Pancreas (tissue), 10 donors: Measurements from ENCODE around the gene CDH13. TPM values are rescaled to one million over a fixed set of nuclear protein-coding genes. Genes with fewer than 3 reads are reported as not detected.

Experiments used
- ATAC-seq, 4 donors: fragments of 200-7000 bp; cut with Tn5 transposase; one replicate each; pipeline versions ENCODE4 v1.8.0 to v1.9.1; 2020; ENCODE audit warnings: mild to moderate bottlenecking in 4 of 4, moderate library complexity in 4 of 4
- DNase-seq, 6 donors: peaks; one replicate each; pipeline ENCODE4 v3.0.0-alpha.2; 2020
- FAIRE-seq: peaks from 2 replicates; lab custom pipeline; 2012; peaks lifted over from hg19 to GRCh38; lab: Jason Lieb, UNC
- H3K27ac ChIP-seq, 4 donors: fragments of 200-600 bp; sonication (generic); 1 replicate in 3 of 4; 2 replicates in 1 of 4; pipeline versions ENCODE4 v1.5.0 to v1.8.0; 2020
- H3K27me3 ChIP-seq, 4 donors: fragments of 200-600 bp; one replicate each; pipeline ENCODE4 v1.8.0; 2021
- H3K36me3 ChIP-seq, 3 donors: fragments of 200-600 bp; sonication (generic) in 1 of 3; one replicate each; pipeline versions ENCODE4 v1.5.0 to v1.8.0; 2020 to 2021
- H3K4me1 ChIP-seq, 3 donors: fragments of 200-600 bp; one replicate each; pipeline ENCODE4 v1.8.0; 2021
- H3K4me3 ChIP-seq, 4 donors: fragments of 200-600 bp; sonication (generic) in 2 of 4; one replicate each; pipeline versions ENCODE4 v1.5.0 to v1.8.0; 2020 to 2021
- H3K9me3 ChIP-seq, 4 donors: fragments of 200-600 bp; one replicate each; pipeline ENCODE4 v1.8.0; 2021
- WGBS, 2 donors: extraction: QIAGEN DNeasy Blood & Tissue Kit; methylation state at CpG; one replicate each; pipeline ENCODE4 v1.1.7; 2013; 5-methylcytosine and 5-hydroxymethylcytosine counted together
- intact Hi-C, 3 donors: fragments of 100-400 bp; cut with DNase I; formaldehyde crosslinking; loops; one replicate each; pipeline versions ENCODE4 v1.11.1 to v1.14.2; 2022
- polyA plus RNA-seq, 2 donors: library from polyadenylated mRNA; stranded (reverse); fragments of 200-250 nt; gene quantifications; one replicate each; pipeline ENCODE4 v1.2.3, GENCODE V29; 2013
- total RNA-seq, 6 donors: library from RNA; stranded (reverse); fragmentation: NEBNext Ultra II Directional in 4 of 6; extraction: Animal tissue kit (Norgen Biotek cat#: 25700) in 4 of 6; gene quantifications; one replicate each; pipeline versions ENCODE4 v1.2.1 to v1.2.4, GENCODE V29; 2021 to 2023
- TF ChIP-seq, protein P1 (sequence below), 4 donors: fragments of 200-600 bp; sonication (generic) in 3 of 4; IDR thresholded peaks; one replicate each; pipeline versions ENCODE4 v1.5.0 to v1.8.0; 2021; ENCODE audit warnings: antibody characterized with exemption in 4 of 4
- donor health status: healthy with polysubstance abuse.
- donor health status: DM: no; HTN: no; CAD: no; lungs with moderate emphysema.
- donor health status: DM: no; HTN: no; CAD: no.
- donor health status: control.
- donor health status: control.
- donor health status: Bipolar disorder and iron deficiency.
- donor health status: DM: yes; HTN: yes; CAD: no.
- donor health status: DM: no; HTN: no; CAD: no.
- donor health status: DM: no; HTN: no; CAD: no.
- donor health status: DM: yes; HTN: yes; CAD: no.

CDH13 gene
- total and polyA plus RNA-seq, 8 donors, result 0.12 to 1.0 (median 0.37) TPM

DNA sequence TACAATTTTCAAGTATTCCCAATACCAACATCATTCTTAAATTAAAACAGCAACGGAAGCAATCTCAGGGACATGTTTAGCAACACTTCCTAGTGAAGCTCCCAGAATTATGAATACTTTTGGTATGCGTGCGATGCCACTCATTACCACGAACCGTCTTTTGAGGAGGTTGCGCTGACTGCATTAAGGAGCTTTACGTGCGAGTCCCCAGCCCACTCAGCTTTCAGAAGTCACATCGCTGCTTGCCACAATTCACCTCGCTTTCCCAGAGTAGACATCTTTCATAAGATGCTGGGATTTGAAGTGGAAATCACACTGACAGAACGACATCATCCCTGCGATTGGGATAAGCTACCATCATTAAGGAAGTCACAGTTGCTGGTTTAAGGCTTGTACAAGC, 739.5 kb downstream of the CDH13 start:
- H3K27ac ChIP-seq, result no peak overlapping the region
- H3K4me3 ChIP-seq, result no peak overlapping the region
- no peak for DNase-seq
- no peak for ATAC-seq
- intact Hi-C loops, result no loop called here
- no peaks in the 10 kb centered on the region for H3K9me3 ChIP-seq
- TF ChIP-seq, protein P1, sequence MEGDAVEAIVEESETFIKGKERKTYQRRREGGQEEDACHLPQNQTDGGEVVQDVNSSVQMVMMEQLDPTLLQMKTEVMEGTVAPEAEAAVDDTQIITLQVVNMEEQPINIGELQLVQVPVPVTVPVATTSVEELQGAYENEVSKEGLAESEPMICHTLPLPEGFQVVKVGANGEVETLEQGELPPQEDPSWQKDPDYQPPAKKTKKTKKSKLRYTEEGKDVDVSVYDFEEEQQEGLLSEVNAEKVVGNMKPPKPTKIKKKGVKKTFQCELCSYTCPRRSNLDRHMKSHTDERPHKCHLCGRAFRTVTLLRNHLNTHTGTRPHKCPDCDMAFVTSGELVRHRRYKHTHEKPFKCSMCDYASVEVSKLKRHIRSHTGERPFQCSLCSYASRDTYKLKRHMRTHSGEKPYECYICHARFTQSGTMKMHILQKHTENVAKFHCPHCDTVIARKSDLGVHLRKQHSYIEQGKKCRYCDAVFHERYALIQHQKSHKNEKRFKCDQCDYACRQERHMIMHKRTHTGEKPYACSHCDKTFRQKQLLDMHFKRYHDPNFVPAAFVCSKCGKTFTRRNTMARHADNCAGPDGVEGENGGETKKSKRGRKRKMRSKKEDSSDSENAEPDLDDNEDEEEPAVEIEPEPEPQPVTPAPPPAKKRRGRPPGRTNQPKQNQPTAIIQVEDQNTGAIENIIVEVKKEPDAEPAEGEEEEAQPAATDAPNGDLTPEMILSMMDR (IDR thresholded peaks at IDR 0.05), result no peak
- H3K36me3 ChIP-seq, result no peaks in the 10 kb centered on the region
- WGBS, 2 donors, result 72 to 84% methylated on average over 12 of the region's 12 CpGs
- no peaks in the 10 kb centered on the region for H3K4me1 ChIP-seq
- no peak for FAIRE-seq
- H3K27me3 ChIP-seq, result no peaks in the 10 kb centered on the region

DNA sequence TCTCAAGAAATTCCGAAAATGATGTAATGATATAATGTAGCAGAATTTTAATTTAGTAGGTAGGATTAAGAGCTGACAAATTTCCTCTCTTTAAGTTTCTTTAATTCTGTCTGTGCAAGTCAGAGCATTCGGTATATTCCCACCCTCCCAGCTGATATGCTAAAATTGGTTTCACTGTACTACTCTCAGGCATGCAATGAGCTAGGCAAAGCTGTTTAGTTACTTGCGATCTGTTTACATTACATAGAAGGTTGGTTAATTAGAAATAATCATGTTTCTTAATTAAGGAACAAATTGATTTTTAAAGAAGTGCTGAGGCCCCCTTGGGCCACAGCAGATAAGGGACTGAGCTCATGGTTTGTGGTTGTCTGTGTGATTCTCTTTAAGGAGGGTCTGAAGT, 748.2 kb downstream of the CDH13 start:
- no peak for FAIRE-seq

DNA sequence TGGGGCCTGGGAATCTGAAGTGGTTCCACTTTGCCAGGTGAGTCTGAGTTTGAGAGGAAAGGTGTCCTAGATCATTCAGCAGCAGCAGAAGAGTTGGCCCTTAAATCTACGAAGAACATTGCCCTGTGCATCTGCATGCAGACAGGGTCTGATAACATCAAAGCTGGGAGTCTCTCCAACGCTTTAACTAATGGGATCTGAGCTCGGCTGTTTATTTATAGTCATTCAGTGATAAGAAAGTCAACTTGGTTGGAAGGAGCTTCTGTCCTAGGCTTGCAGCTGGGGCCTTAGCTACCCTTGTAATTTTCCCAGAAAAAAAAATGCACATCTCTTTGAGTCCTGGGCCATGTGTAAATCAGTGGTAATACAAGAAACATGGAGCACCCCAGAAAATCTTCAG, 763.0 kb downstream of the CDH13 start:
- ATAC-seq (no peak), DNase-seq (no peak), FAIRE-seq (no peak)
- intact Hi-C loops, result no loop called here
- Histone ChIP-seq H3K27ac (no peak overlapping the region), H3K27me3 (no peaks in the 10 kb centered on the region), H3K36me3 (no peaks in the 10 kb centered on the region), H3K4me1 (no peaks in the 10 kb centered on the region), H3K4me3 (no peak overlapping the region), H3K9me3 (no peaks in the 10 kb centered on the region)
- TF ChIP-seq, protein P1 (IDR thresholded peaks at IDR 0.05), result no peak
- WGBS, 2 donors, result 14 to 19% methylated on average over 3 of the region's 3 CpGs

More for the DNA sequence above, 748.2 kb downstream of the CDH13 start:
- H3K27me3 ChIP-seq, result peaks cover 0 to 5% (median 2%) of the 10 kb centered on the region in 4 donors
- intact Hi-C loops, result no loop called here
- DNase-seq (no peak), ATAC-seq (no peak)
- no peak overlapping the region for H3K4me3 ChIP-seq
- no peak overlapping the region for H3K27ac ChIP-seq
- no peaks in the 10 kb centered on the region for H3K4me1 ChIP-seq
- WGBS, 2 donors, result 45 to 56% methylated on average over 3 of the region's 3 CpGs
- H3K9me3 ChIP-seq, result no peaks in the 10 kb centered on the region
- no peaks in the 10 kb centered on the region for H3K36me3 ChIP-seq
- TF ChIP-seq, protein P1 (IDR thresholded peaks at IDR 0.05), result no peak

DNA sequence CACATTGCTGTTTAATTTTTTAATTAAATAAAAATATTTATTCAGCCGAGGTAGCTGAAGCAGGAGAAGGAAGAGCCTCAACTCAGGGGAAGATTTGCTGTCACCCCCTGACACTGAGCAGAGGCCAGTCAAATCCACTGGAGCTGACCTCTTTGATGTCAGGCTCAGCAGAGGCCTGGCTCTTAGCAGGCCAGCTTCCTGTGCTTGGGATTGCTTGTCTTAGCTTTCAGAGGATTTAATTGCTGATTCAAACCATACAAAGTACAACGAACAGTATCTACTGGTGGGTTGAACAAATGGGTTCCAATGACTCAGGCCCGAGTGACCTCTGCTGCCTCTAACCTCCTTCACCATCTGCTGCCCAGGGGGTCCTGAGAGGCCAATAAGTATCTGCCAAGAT, 764.0 kb downstream of the CDH13 start:
- intact Hi-C loops, result no loop called here
- no peak overlapping the region for H3K4me3 ChIP-seq
- H3K4me1 ChIP-seq, result no peaks in the 10 kb centered on the region
- TF ChIP-seq, protein P1 (IDR thresholded peaks at IDR 0.05), result no peak
- H3K36me3 ChIP-seq, result no peaks in the 10 kb centered on the region
- DNase-seq (no peak), FAIRE-seq (no peak), ATAC-seq (no peak)
- H3K27me3 ChIP-seq, result no peaks in the 10 kb centered on the region
- no peak overlapping the region for H3K27ac ChIP-seq
- no peaks in the 10 kb centered on the region for H3K9me3 ChIP-seq
- 38 to 45% methylated on average over 3 of the region's 3 CpGs for WGBS, 2 donors

DNA sequence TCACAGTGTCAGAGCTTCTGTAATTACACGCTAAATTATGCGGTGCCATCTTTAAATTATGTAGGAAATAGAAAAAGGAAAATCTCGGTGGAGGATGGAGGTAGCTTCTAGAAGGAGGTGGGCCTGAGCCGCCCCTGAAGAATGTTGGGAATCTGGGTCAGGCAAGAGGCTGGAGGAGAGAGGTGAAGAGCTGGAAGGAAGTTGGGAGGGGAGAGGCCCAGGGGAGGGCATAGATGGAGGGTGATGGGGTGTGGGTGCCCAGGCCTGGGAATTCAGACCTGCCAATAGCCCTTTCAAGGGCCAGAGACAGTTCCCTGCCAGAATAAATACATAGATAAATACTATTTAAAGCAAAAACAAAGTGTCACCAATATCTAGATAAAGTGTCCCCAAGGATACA, 766.0 kb downstream of the CDH13 start:
- no peak for DNase-seq
- no peaks in the 10 kb centered on the region for H3K4me1 ChIP-seq
- TF ChIP-seq, protein P1 (IDR thresholded peaks at IDR 0.05), result no peak
- 65 to 71% methylated on average over 4 of the region's 4 CpGs for WGBS, 2 donors
- no peak for FAIRE-seq
- ATAC-seq, result no peak
- H3K4me3 ChIP-seq, result no peak overlapping the region
- no peak overlapping the region for H3K27ac ChIP-seq
- no peaks in the 10 kb centered on the region for H3K9me3 ChIP-seq
- H3K27me3 ChIP-seq, result no peaks in the 10 kb centered on the region
- intact Hi-C loops, result no loop called here
- no peaks in the 10 kb centered on the region for H3K36me3 ChIP-seq
